Prostate gland (tissue), 2 donors: ENCODE measurements around the gene MITF.

Experiments
- POLR2A ChIP-seq: fragments of 450-650 bp; IDR thresholded peaks from one replicate; pipeline ENCODE4 v1.6.1; 2016; ENCODE audit warnings: antibody characterized with exemption, mild to moderate bottlenecking
- POLR2AphosphoS5 ChIP-seq: sonication (generic); formaldehyde crosslinking; IDR thresholded peaks from one replicate; pipeline ENCODE4 v1.6.1; 2017; ENCODE audit warnings: antibody characterized with exemption
- TF ChIP-seq, protein P1 (sequence below), 4 experiments: fragments of 200-600 bp in 2 of 4; fragments of 450-650 bp in 2 of 4; sonication (generic) in 2 of 4; IDR thresholded peaks; 1 replicate in 3 of 4; 2 replicates in 1 of 4; pipeline ENCODE4 v1.5.1; 2016 to 2019; ENCODE audit warnings: antibody characterized with exemption in 4 of 4, mild to moderate bottlenecking in 2 of 4, moderate library complexity in 2 of 4

DNA sequence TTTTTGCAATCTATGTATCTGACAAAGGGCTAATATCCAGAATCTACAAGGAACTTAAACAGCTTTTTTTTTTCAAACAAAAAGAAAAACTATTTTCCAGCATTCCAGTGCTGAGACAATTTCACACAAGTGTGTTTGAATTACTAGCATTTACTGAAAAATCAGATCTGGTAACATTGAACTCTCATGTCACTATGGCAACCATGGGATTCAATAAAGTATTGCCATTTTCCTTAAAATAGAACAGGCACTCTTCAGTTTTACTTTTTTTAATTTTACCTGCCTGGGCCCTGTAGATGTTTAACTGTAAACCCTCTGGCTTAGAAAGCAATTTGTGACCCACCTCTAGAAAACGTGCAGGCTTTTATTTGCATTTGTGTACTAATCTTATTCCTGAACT, 105.4 kb downstream of the MITF start:
- TF ChIP-seq, protein P1, sequence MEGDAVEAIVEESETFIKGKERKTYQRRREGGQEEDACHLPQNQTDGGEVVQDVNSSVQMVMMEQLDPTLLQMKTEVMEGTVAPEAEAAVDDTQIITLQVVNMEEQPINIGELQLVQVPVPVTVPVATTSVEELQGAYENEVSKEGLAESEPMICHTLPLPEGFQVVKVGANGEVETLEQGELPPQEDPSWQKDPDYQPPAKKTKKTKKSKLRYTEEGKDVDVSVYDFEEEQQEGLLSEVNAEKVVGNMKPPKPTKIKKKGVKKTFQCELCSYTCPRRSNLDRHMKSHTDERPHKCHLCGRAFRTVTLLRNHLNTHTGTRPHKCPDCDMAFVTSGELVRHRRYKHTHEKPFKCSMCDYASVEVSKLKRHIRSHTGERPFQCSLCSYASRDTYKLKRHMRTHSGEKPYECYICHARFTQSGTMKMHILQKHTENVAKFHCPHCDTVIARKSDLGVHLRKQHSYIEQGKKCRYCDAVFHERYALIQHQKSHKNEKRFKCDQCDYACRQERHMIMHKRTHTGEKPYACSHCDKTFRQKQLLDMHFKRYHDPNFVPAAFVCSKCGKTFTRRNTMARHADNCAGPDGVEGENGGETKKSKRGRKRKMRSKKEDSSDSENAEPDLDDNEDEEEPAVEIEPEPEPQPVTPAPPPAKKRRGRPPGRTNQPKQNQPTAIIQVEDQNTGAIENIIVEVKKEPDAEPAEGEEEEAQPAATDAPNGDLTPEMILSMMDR (IDR thresholded peaks at IDR 0.05): no peak
- no peak for TF ChIP-seq POLR2AphosphoS5
- TF ChIP-seq POLR2A: no peak
